Measurements from ENCODE around the gene LCORL.
"Not testable (repeated sequence)": the region's sequence is repeated elsewhere in the genome, so short reads cannot be mapped to it uniquely, and the experiment has no call there.

The LCORL gene

DNA sequence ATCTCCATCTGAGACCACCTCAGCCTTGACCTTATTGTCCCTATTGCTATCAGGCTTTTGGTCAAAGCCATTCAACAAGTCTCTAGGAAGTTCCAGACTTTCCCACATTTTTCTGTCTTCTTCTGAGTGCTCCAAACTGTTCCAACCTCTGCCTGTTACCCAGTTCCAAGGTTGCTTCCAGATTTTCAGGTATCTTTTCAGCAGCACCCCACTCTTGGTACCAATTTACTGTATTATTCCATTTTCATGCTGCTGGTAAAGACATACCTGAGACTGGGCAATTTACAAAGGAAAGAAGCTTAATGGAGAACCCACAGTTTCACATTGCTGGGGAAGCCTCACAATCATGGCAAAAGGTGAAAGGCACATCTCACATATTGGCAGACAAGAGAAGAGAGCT lies 159.6 kb downstream of the LCORL start:
- not testable (repeated sequence) for H3K4ac ChIP-seq (ENCODE audit: low read depth, low read length); H3K4me3 ChIP-seq (ENCODE audit: low read depth, low read length); H3K27me3 ChIP-seq (ENCODE audit: insufficient read depth, low read length); H3K79me2 ChIP-seq (ENCODE audit: control insufficient read depth, insufficient read depth, low read length, poor library complexity); H3K36me3 ChIP-seq (ENCODE audit: control insufficient read depth in 1 of 2, insufficient read depth in 2 of 2, low read length in 2 of 2); H2BK5ac ChIP-seq (ENCODE audit: low read depth, low read length, poor library complexity); H2BK12ac ChIP-seq (ENCODE audit: low read length); H3K18ac ChIP-seq (ENCODE audit: low read length); H3K23ac ChIP-seq (ENCODE audit: low read length); H3K79me1 ChIP-seq (ENCODE audit: low read length); DNase-seq; H4K8ac ChIP-seq (ENCODE audit: low read depth, low read length); H4K91ac ChIP-seq (ENCODE audit: low read depth, low read length); H3K4me1 ChIP-seq (ENCODE audit: control insufficient read depth in 1 of 2, insufficient read depth in 2 of 2, low read length in 2 of 2); H2AFZ ChIP-seq (ENCODE audit: insufficient read depth, low read length, poor library complexity); H3K14ac ChIP-seq (ENCODE audit: low read length); H4K12ac ChIP-seq (ENCODE audit: low read depth, low read length); H3K4me2 ChIP-seq (ENCODE audit: low read length); H3K9ac ChIP-seq (ENCODE audit: low read length); H2AK5ac ChIP-seq (ENCODE audit: low read length); H3K27ac ChIP-seq (ENCODE audit: low read depth, low read length); H2BK120ac ChIP-seq (ENCODE audit: insufficient read depth, low read length, poor library complexity); H3K9me3 ChIP-seq (ENCODE audit: insufficient read depth, low read depth, low read length)

- H4K91ac ChIP-seq (ENCODE audit: low read depth, low read length) = no peak overlapping the region
- H3K27ac ChIP-seq (ENCODE audit: low read depth, low read length) = no peak overlapping the region
- H2BK120ac ChIP-seq (ENCODE audit: insufficient read depth, low read length, poor library complexity) = no peak overlapping the region
- H3K9me3 ChIP-seq (ENCODE audit: insufficient read depth, low read depth, low read length) = no peaks in the 10 kb centered on the region
- H3K23ac ChIP-seq (ENCODE audit: low read length) = no peak overlapping the region
- H3K18ac ChIP-seq (ENCODE audit: low read length) = no peak overlapping the region
- H3K27me3 ChIP-seq (ENCODE audit: insufficient read depth, low read length) = no peaks in the 10 kb centered on the region
- no peak overlapping the region for H4K8ac ChIP-seq (ENCODE audit: low read depth, low read length)
- DNase-seq = no peak
- H2AFZ ChIP-seq (ENCODE audit: insufficient read depth, low read length, poor library complexity) = no peak overlapping the region
- no peak overlapping the region for H2AK5ac ChIP-seq (ENCODE audit: low read length)
- no peak overlapping the region for H2BK5ac ChIP-seq (ENCODE audit: low read depth, low read length, poor library complexity)
- no peak overlapping the region for H4K12ac ChIP-seq (ENCODE audit: low read depth, low read length)
- peaks cover 2% of the 10 kb centered on the region in 2 experiments for H3K36me3 ChIP-seq (ENCODE audit: control insufficient read depth in 1 of 2, insufficient read depth in 2 of 2, low read length in 2 of 2)
- no peak overlapping the region for H3K4ac ChIP-seq (ENCODE audit: low read depth, low read length)
- no peak overlapping the region for H3K4me3 ChIP-seq (ENCODE audit: low read depth, low read length)
- no peak overlapping the region for H3K4me2 ChIP-seq (ENCODE audit: low read length)
- H2BK12ac ChIP-seq (ENCODE audit: low read length) = no peak overlapping the region
- WGBS (ENCODE audit: extremely low coverage, insufficient coverage, insufficient read length) = no CpG with 5 or more reads among the region's 5 CpGs
- H3K79me2 ChIP-seq (ENCODE audit: control insufficient read depth, insufficient read depth, low read length, poor library complexity) = no peaks in the 10 kb centered on the region
- H3K79me1 ChIP-seq (ENCODE audit: low read length) = no peaks in the 10 kb centered on the region
- no peaks in the 10 kb centered on the region for H3K4me1 ChIP-seq (ENCODE audit: control insufficient read depth in 1 of 2, insufficient read depth in 2 of 2, low read length in 2 of 2)
- no peak overlapping the region for H3K9ac ChIP-seq (ENCODE audit: low read length)
- H3K14ac ChIP-seq (ENCODE audit: low read length) = no peak overlapping the region
These were observed 161.7 kb downstream of the LCORL start for GRCh38 chr4:17859793-17860406.

DNA sequence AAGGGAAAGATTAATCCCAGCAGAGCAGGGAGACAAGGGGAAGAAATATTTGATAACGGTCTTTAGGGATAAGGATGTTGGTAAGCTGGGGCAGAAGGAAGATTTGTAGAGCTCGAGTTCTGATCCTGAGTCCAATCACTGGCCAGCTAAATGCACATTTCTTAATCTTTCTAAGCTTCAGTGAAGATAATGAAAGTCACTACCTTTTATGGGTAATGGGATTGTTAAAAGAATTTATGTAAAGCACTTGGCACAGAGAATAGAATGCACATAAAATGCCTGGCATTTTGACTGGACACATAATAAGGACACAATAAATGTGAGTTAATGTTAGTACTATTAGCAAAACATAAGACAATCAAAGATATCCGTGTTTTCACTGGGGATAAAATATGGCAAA lies 167.5 kb downstream of the LCORL start:
- Histone ChIP-seq H4K8ac (ENCODE audit: low read depth, low read length) (no peak overlapping the region), H2BK12ac (ENCODE audit: low read length) (no peak overlapping the region), H3K36me3 (ENCODE audit: control insufficient read depth in 1 of 2, insufficient read depth in 2 of 2, low read length in 2 of 2) (no peaks in the 10 kb centered on the region), H2AFZ (ENCODE audit: insufficient read depth, low read length, poor library complexity) (no peak overlapping the region), H2BK5ac (ENCODE audit: low read depth, low read length, poor library complexity) (no peak overlapping the region), H3K14ac (ENCODE audit: low read length) (no peak overlapping the region), H3K79me1 (ENCODE audit: low read length) (no peaks in the 10 kb centered on the region), H3K79me2 (ENCODE audit: control insufficient read depth, insufficient read depth, low read length, poor library complexity) (no peaks in the 10 kb centered on the region), H2BK120ac (ENCODE audit: insufficient read depth, low read length, poor library complexity) (no peak overlapping the region), H4K91ac (ENCODE audit: low read depth, low read length) (no peak overlapping the region), H3K23ac (ENCODE audit: low read length) (no peak overlapping the region), H3K9ac (ENCODE audit: low read length) (no peak overlapping the region), H3K27ac (ENCODE audit: low read depth, low read length) (no peak overlapping the region), H3K4me1 (ENCODE audit: control insufficient read depth in 1 of 2, insufficient read depth in 2 of 2, low read length in 2 of 2) (no peaks in the 10 kb centered on the region), H3K4me3 (ENCODE audit: low read depth, low read length) (no peak overlapping the region), H2AK5ac (ENCODE audit: low read length) (no peak overlapping the region), H3K18ac (ENCODE audit: low read length) (no peak overlapping the region), H4K12ac (ENCODE audit: low read depth, low read length) (no peak overlapping the region), H3K27me3 (ENCODE audit: insufficient read depth, low read length) (no peaks in the 10 kb centered on the region), H3K4ac (ENCODE audit: low read depth, low read length) (no peak overlapping the region), H3K4me2 (ENCODE audit: low read length) (no peak overlapping the region), H3K9me3 (ENCODE audit: insufficient read depth, low read depth, low read length) (no peaks in the 10 kb centered on the region)
- WGBS (ENCODE audit: extremely low coverage, insufficient coverage, insufficient read length) = no CpG with 5 or more reads among the region's 3 CpGs
- no peak for DNase-seq

- no peak overlapping the region for H3K4ac ChIP-seq (ENCODE audit: low read depth, low read length)
- H3K23ac ChIP-seq (ENCODE audit: low read length) = no peak overlapping the region
- no peak overlapping the region for H2AFZ ChIP-seq (ENCODE audit: insufficient read depth, low read length, poor library complexity)
- no peak overlapping the region for H3K27ac ChIP-seq (ENCODE audit: low read depth, low read length)
- no peak overlapping the region for H2BK120ac ChIP-seq (ENCODE audit: insufficient read depth, low read length, poor library complexity)
- H3K9ac ChIP-seq (ENCODE audit: low read length) = no peak overlapping the region
- H3K27me3 ChIP-seq (ENCODE audit: insufficient read depth, low read length) = no peaks in the 10 kb centered on the region
- H4K12ac ChIP-seq (ENCODE audit: low read depth, low read length) = no peak overlapping the region
- DNase-seq = no peak
- H2BK12ac ChIP-seq (ENCODE audit: low read length) = no peak overlapping the region
- H3K79me2 ChIP-seq (ENCODE audit: control insufficient read depth, insufficient read depth, low read length, poor library complexity) = no peaks in the 10 kb centered on the region
- no peak overlapping the region for H3K14ac ChIP-seq (ENCODE audit: low read length)
- no peaks in the 10 kb centered on the region for H3K4me1 ChIP-seq (ENCODE audit: control insufficient read depth in 1 of 2, insufficient read depth in 2 of 2, low read length in 2 of 2)
- H3K4me2 ChIP-seq (ENCODE audit: low read length) = no peak overlapping the region
- H4K91ac ChIP-seq (ENCODE audit: low read depth, low read length) = no peak overlapping the region
- no peak overlapping the region for H4K8ac ChIP-seq (ENCODE audit: low read depth, low read length)
- no peak overlapping the region for H3K18ac ChIP-seq (ENCODE audit: low read length)
- no peak overlapping the region for H3K4me3 ChIP-seq (ENCODE audit: low read depth, low read length)
- H3K9me3 ChIP-seq (ENCODE audit: insufficient read depth, low read depth, low read length) = peaks cover 2% of the 10 kb centered on the region
- H2AK5ac ChIP-seq (ENCODE audit: low read length) = no peak overlapping the region
- H3K36me3 ChIP-seq (ENCODE audit: control insufficient read depth in 1 of 2, insufficient read depth in 2 of 2, low read length in 2 of 2) = peaks cover 2 to 3% of the 10 kb centered on the region in 2 experiments
- H2BK5ac ChIP-seq (ENCODE audit: low read depth, low read length, poor library complexity) = no peak overlapping the region
- no peaks in the 10 kb centered on the region for H3K79me1 ChIP-seq (ENCODE audit: low read length)
These were observed 169.6 kb downstream of the LCORL start for GRCh38 chr4:17851959-17852358.

All from trophoblast cell (in vitro differentiated cells and primary cell).